Measurements from ENCODE around the gene ZNF740.

Gene ZNF740

GRCh38 chr12:53204351-53204750 is 23.8 kb downstream of the ZNF740 start:
- in situ Hi-C loops (cut with HindIII; ENCODE audit: low sequenced_read_pairs): no loop called here
- no peak for TF ChIP-seq CTCF (IDR thresholded peaks at IDR 0.05; ENCODE audit: low read depth, low read length)
- DNase-seq (ENCODE audit: low read depth, low spot score): no peak
- no peak overlapping the region for H3K4me3 ChIP-seq (ENCODE audit: low read depth, low read length)

GRCh38 chr12:53205747-53206419 is 25.4 kb downstream of the ZNF740 start:
- H3K4me3 ChIP-seq (ENCODE audit: low read depth, low read length): no peak overlapping the region
- peak; percentile 83 for DNase-seq (ENCODE audit: low read depth, low spot score)
- in situ Hi-C loops (cut with HindIII; ENCODE audit: low sequenced_read_pairs): no loop called here
- TF ChIP-seq CTCF (IDR thresholded peaks at IDR 0.05; ENCODE audit: low read depth, low read length): no peak

- no peak for TF ChIP-seq CTCF (IDR thresholded peaks at IDR 0.05; ENCODE audit: low read depth, low read length)
- no peak for DNase-seq (ENCODE audit: low read depth, low spot score)
- in situ Hi-C loops (cut with HindIII; ENCODE audit: low sequenced_read_pairs): no loop called here
- H3K4me3 ChIP-seq (ENCODE audit: low read depth, low read length): no peak within 1 kb of the TSS
Measured at GRCh38 chr12:53207042-53207441, 26.5 kb downstream of the ZNF740 start, which contains the start of gene ITGB7. TSS of gene ITGB7 (minus strand) at chr12:53207251. CDS start at chr12:53200443, 6,808 bp downstream.

GRCh38 chr12:53208435-53208834 is 27.9 kb downstream of the ZNF740 start:
- DNase-seq (ENCODE audit: low read depth, low spot score): no peak
- H3K4me3 ChIP-seq (ENCODE audit: low read depth, low read length): no peak overlapping the region
- in situ Hi-C loops (cut with HindIII; ENCODE audit: low sequenced_read_pairs): no loop called here
- no peak for TF ChIP-seq CTCF (IDR thresholded peaks at IDR 0.05; ENCODE audit: low read depth, low read length)

- TF ChIP-seq CTCF (IDR thresholded peaks at IDR 0.05; ENCODE audit: low read depth, low read length): no peak
- no peak for DNase-seq (ENCODE audit: low read depth, low spot score)
- H3K4me3 ChIP-seq (ENCODE audit: low read depth, low read length): no peak overlapping the region
- in situ Hi-C loops (cut with HindIII; ENCODE audit: low sequenced_read_pairs): no loop called here
Measured at GRCh38 chr12:53208877-53209463, 28.4 kb downstream of the ZNF740 start.

GRCh38 chr12:53210843-53211242 is 30.3 kb downstream of the ZNF740 start:
- H3K4me3 ChIP-seq (ENCODE audit: low read depth, low read length): no peak overlapping the region
- DNase-seq (ENCODE audit: low read depth, low spot score): no peak
- no peak for TF ChIP-seq CTCF (IDR thresholded peaks at IDR 0.05; ENCODE audit: low read depth, low read length)
- in situ Hi-C loops (cut with HindIII; ENCODE audit: low sequenced_read_pairs): no loop called here

All from astrocyte of the spinal cord (primary cell).